OCI-LY3 (cell line): Measurements from ENCODE around the gene PTPRN2.

ENCODE experiments used
- H2AFZ ChIP-seq: fragments of 200-600, 300-600 bp; shearing (Covaris generic); 2 replicates; pipeline ENCODE4 v1.6.0; 2014; ENCODE audit warnings: antibody characterized with exemption, low read depth, low read length
- H3K27ac ChIP-seq: fragments of 200-600, 300-600 bp; sonication (generic); 2 replicates; pipeline ENCODE4 v1.5.1; 2014; ENCODE audit warnings: mild to moderate bottlenecking, low read length, moderate library complexity, mixed read lengths
- H3K27me3 ChIP-seq: fragments of 200-600, 300-600 bp; sonication (generic); 2 replicates; pipeline ENCODE4 v1.6.1; 2014; ENCODE audit warnings: low read depth, low read length, mixed read lengths
- H3K36me3 ChIP-seq: fragments of 200-600, 300-600 bp; sonication (generic); replicated peaks from 2 replicates; pipeline ENCODE3; 2014; ENCODE audit warnings: low read depth, low read length, mixed read lengths
- H3K4me1 ChIP-seq: fragments of 300-600, 200-600 bp; sonication (generic); 2 replicates; pipeline ENCODE4 v1.6.1; 2014; ENCODE audit warnings: low read length, mixed read lengths
- H3K4me2 ChIP-seq: fragments of 200-600, 300-600 bp; sonication (generic); 2 replicates; pipeline ENCODE4 v1.6.1; 2014; ENCODE audit warnings: low read length, mixed read lengths
- H3K4me3 ChIP-seq: fragments of 300-600, 200-600 bp; sonication (generic); 2 replicates; pipeline ENCODE4 v1.5.1; 2014; ENCODE audit warnings: antibody characterized with exemption, mild to moderate bottlenecking, low read length, moderate library complexity
- H3K79me2 ChIP-seq: fragments of 300-600, 200-600 bp; shearing (Covaris generic); 2 replicates; pipeline ENCODE4 v1.6.1; 2014; ENCODE audit warnings: mild to moderate bottlenecking, low read length, mixed read lengths
- H3K9ac ChIP-seq: fragments of 300-600, 200-600 bp; shearing (Covaris generic); 2 replicates; pipeline ENCODE4 v1.6.0; 2014; ENCODE audit warnings: mild to moderate bottlenecking, low read length, moderate library complexity
- H3K9me3 ChIP-seq: fragments of 200-600, 300-600 bp; shearing (Covaris generic); 2 replicates; pipeline ENCODE4 v1.6.1; 2014; ENCODE audit warnings: low read length, mixed read lengths; ENCODE audit not compliant: insufficient read depth
- H4K20me1 ChIP-seq: fragments of 200-600, 300-600 bp; sonication (generic); 2 replicates; pipeline ENCODE4 v1.6.1; 2016; ENCODE audit warnings: low read length, mixed read lengths; ENCODE audit not compliant: insufficient read depth
- EZH2phosphoT487 ChIP-seq: fragments of 200-600 bp; shearing (Covaris generic); IDR thresholded peaks from 2 replicates; pipeline ENCODE4 v1.6.1; 2018; ENCODE audit warnings: antibody characterized with exemption, mixed run types, low read depth
- TF ChIP-seq, protein P1 (sequence below): fragments of 200-600, 300-600 bp; sonication (generic); IDR thresholded peaks from 2 replicates; pipeline ENCODE4 v1.5.1; 2014; ENCODE audit warnings: antibody characterized with exemption, low read length, low read depth

The PTPRN2 gene

DNA sequence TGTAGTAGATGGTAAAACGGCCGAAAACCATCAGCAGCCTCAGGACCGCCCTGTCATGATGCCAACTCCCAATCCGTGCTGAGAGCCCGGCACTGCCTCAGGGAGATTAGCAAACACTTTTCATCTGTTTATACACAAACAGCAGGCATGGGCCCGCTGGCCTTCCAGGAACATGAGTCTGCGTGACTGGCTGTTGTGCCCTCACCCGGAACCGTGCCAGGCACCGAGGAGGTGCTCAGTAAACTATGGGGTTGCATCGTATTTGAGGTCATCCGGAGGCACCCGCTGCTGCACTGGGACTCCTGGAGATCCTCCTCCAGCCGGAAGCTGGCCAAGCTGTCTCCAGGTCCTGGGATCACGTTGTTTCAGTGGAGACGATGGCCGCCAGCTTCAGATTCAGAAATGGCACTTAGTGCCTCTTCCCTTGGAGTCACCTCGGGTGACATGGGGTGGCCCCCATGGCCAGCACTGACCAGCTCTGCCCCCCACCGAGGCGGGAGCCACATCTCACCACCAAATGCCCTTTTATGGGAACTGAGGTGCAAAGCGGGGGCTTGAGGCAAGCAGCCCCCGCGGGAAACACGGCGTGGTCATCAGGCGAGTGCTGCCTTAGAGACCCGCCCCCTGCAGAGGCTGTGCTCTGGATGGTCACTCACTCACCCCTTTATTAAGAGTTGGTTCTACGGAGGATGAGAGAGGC lies 585.9 kb downstream of the PTPRN2 start:
- no peaks in the 10 kb centered on the region for H3K9me3 ChIP-seq

DNA sequence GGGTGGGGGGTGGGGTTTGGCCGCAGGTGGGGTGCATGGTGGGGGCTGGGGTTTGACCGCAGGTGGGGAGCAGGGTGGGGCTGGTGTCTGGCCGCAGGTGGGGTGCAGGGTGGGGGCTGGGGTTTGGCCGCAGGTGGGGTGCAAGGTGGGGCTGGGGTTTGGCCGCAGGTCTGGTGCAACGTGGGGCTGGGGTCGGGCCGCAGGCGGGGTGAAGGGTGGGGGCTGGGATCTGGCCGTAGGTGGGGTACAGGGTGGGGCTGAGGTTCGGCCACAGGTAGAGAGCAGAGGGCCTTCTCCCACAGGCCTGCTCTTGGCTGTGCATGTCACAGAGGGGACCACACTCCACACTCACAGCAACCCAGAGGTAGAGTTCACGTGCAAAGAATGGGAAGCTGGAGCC lies 586.6 kb downstream of the PTPRN2 start:
- Histone ChIP-seq H3K9ac (no peak overlapping the region), H3K79me2 (no peaks in the 10 kb centered on the region), H3K9me3 (0 out of 2 replicates have a peak, but pooled peaks cover under 1% of the 10 kb centered on the region), H3K36me3 (no peaks in the 10 kb centered on the region), H4K20me1 (no peaks in the 10 kb centered on the region), H3K27ac (no peak overlapping the region), H3K27me3 (no peaks in the 10 kb centered on the region), H3K4me1 (no peaks in the 10 kb centered on the region), H3K4me3 (no peak overlapping the region), H2AFZ (no peak overlapping the region), H3K4me2 (no peak overlapping the region)
- TF ChIP-seq, protein P1, sequence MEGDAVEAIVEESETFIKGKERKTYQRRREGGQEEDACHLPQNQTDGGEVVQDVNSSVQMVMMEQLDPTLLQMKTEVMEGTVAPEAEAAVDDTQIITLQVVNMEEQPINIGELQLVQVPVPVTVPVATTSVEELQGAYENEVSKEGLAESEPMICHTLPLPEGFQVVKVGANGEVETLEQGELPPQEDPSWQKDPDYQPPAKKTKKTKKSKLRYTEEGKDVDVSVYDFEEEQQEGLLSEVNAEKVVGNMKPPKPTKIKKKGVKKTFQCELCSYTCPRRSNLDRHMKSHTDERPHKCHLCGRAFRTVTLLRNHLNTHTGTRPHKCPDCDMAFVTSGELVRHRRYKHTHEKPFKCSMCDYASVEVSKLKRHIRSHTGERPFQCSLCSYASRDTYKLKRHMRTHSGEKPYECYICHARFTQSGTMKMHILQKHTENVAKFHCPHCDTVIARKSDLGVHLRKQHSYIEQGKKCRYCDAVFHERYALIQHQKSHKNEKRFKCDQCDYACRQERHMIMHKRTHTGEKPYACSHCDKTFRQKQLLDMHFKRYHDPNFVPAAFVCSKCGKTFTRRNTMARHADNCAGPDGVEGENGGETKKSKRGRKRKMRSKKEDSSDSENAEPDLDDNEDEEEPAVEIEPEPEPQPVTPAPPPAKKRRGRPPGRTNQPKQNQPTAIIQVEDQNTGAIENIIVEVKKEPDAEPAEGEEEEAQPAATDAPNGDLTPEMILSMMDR = no peak
- TF ChIP-seq EZH2phosphoT487 = no peak

More for the DNA sequence above, 585.9 kb downstream of the PTPRN2 start:
- Histone ChIP-seq H2AFZ (no peak overlapping the region), H3K27me3 (no peaks in the 10 kb centered on the region), H3K27ac (no peak overlapping the region), H3K79me2 (no peaks in the 10 kb centered on the region), H3K4me3 (no peak overlapping the region), H4K20me1 (no peaks in the 10 kb centered on the region), H3K36me3 (no peaks in the 10 kb centered on the region), H3K4me2 (no peak overlapping the region), H3K4me1 (no peaks in the 10 kb centered on the region), H3K9ac (no peak overlapping the region)
- TF ChIP-seq EZH2phosphoT487 = no peak
- TF ChIP-seq, protein P1 = no peak

DNA sequence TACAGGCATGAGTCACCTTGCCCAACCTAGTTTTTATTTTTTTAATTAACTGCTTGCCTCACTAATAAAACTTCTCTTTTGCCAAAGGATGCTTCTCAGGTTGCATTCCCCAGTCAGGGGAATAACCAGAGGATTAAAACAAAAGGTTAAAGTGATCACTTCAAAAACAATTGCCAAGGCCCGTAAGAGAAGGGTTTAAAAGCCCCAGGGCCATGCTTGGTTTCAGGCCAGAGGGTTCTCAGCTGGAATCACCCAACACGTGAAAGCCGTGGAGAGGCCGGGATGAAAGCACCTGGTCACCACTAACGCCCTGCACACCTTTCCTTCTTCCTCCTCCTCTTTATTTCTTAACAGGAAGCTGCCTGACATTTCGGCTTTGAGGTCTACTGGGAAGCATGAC lies 587.5 kb downstream of the PTPRN2 start:
- no peak overlapping the region for H3K4me2 ChIP-seq
- no peaks in the 10 kb centered on the region for H4K20me1 ChIP-seq
- H3K4me1 ChIP-seq = no peaks in the 10 kb centered on the region
- H3K27me3 ChIP-seq = no peaks in the 10 kb centered on the region
- H3K4me3 ChIP-seq = no peak overlapping the region
- H3K79me2 ChIP-seq = no peaks in the 10 kb centered on the region
- H3K9me3 ChIP-seq = 0 out of 2 replicates have a peak, but pooled peaks cover 7% of the 10 kb centered on the region
- TF ChIP-seq EZH2phosphoT487 = no peak
- TF ChIP-seq, protein P1 = no peak
- no peaks in the 10 kb centered on the region for H3K36me3 ChIP-seq
- no peak overlapping the region for H3K9ac ChIP-seq
- no peak overlapping the region for H2AFZ ChIP-seq
- no peak overlapping the region for H3K27ac ChIP-seq

DNA sequence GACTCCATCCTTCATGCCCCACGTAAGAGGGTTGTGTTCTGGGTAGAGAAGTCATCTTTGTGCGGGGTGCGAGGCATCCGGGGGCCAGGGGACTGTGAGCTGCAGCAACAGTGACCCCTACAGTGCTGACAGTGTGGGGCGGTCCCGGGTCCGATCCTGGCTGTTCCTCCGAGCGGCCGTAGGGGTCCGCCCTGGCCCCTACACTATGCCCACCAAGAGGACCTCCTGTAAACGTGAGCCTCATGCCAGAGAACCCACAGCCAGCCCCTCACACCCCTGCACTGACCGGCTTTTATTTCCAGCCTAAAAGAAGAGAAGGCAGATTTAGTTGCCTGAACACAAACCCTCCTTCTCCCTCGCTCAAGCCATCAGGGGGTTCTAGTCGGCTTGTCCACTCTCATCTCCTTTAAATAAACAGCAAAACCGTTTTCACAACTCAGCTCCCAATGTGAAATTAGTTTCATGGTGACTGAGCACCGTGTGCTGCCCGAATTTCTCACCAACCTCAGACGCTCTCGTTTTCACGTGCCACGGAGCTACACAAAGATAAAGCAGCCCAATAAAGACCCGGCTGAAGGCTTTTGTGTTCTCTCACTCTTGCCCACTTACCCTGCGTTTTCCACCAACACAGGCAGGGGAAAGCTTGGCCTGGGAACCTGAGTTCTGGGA lies 588.6 kb downstream of the PTPRN2 start:
- Histone ChIP-seq H3K4me1 (no peaks in the 10 kb centered on the region), H3K4me3 (no peak overlapping the region), H3K79me2 (no peaks in the 10 kb centered on the region), H3K27me3 (no peaks in the 10 kb centered on the region), H3K27ac (no peak overlapping the region), H2AFZ (no peak overlapping the region), H3K36me3 (no peaks in the 10 kb centered on the region), H3K4me2 (no peak overlapping the region), H4K20me1 (no peaks in the 10 kb centered on the region), H3K9ac (no peak overlapping the region), H3K9me3 (0 out of 2 replicates have a peak, but pooled peaks cover 7% of the 10 kb centered on the region)
- TF ChIP-seq, protein P1 = no peak
- TF ChIP-seq EZH2phosphoT487 = no peak
